Measurements from ENCODE around the gene TMEM192. TPM values are rescaled to one million over a fixed set of nuclear protein-coding genes. Genes with fewer than 3 reads are reported as not detected.

TMEM192 gene
- total and polyA plus RNA-seq, 2 of the 8 experiments (the other 6 are each of a cell fraction or from before 2014, with no cell fraction given) = 7.3 to 10.9 TPM

- TF ChIP-seq CHD7 (IDR thresholded peaks at IDR 0.05; ENCODE audit: insufficient replicate concordance, low read length) = no peak
- TF ChIP-seq RXRA (IDR thresholded peaks at IDR 0.05; ENCODE audit: insufficient read depth, low read depth, low read length) = no peak
- no peak for TF ChIP-seq RFX5 (IDR thresholded peaks at IDR 0.05; ENCODE audit: borderline replicate concordance, low read depth, low read length)
- TF ChIP-seq SIN3A (conservative IDR thresholded peaks at IDR 0.05 in 1 of 2, IDR thresholded peaks at IDR 0.05 in 1 of 2; ENCODE audit: low read depth in 1 of 2, low read length in 2 of 2) = peak; percentile 26 to 82; a peak in 2 of 4 replicates
- no peak for TF ChIP-seq ZNF274 (IDR thresholded peaks at IDR 0.05; ENCODE audit: borderline replicate concordance, extremely low read depth, low read length)
- TF ChIP-seq CHD1 (IDR thresholded peaks at IDR 0.05; ENCODE audit: low read depth, low read length) = no peak
- no peak for TF ChIP-seq RAD21 (IDR thresholded peaks at IDR 0.05 in 1 of 2, conservative IDR thresholded peaks at IDR 0.05 in 1 of 2; ENCODE audit: low read depth in 2 of 2, low read length in 2 of 2)
- no peak for TF ChIP-seq SUZ12 (IDR thresholded peaks at IDR 0.05; ENCODE audit: low read length)
- TF ChIP-seq BACH1 (IDR thresholded peaks at IDR 0.05; ENCODE audit: low read length) = no peak
- no peak for TF ChIP-seq SIX5 (IDR thresholded peaks at IDR 0.05; ENCODE audit: low read depth, low read length)
Measured at GRCh38 chr4:165112368-165113121, at the start of gene TMEM192 (continued).

Data from H1 (cell line).